Glutamatergic neuron (in vitro differentiated cells): ENCODE results near the gene ECE1. TPM values are rescaled to one million over a fixed set of nuclear protein-coding genes. Genes with fewer than 3 reads are reported as not detected.

Experiments
- DNase-seq: peaks from one replicate; pipeline ENCODE4 v3.0.0; 2022
- H3K27ac Mint-ChIP-seq: one replicate; pipeline ENCODE4 v1.8.0; 2020; ENCODE audit warnings: mild to moderate bottlenecking, mixed read lengths, inconsistent platforms; ENCODE audit not compliant: unreplicated experiment
- H3K27me3 Mint-ChIP-seq: one replicate; pipeline ENCODE4 v1.8.0; 2020; ENCODE audit warnings: mild to moderate bottlenecking, moderate library complexity, mixed read lengths, inconsistent platforms; ENCODE audit not compliant: unreplicated experiment
- H3K36me3 Mint-ChIP-seq: one replicate; pipeline ENCODE4 v1.8.0; 2020; ENCODE audit warnings: mild to moderate bottlenecking, mixed read lengths, inconsistent platforms; ENCODE audit not compliant: unreplicated experiment
- H3K4me1 Mint-ChIP-seq: one replicate; pipeline ENCODE4 v1.8.0; 2020; ENCODE audit warnings: mild to moderate bottlenecking, low read depth, mixed read lengths, inconsistent platforms; ENCODE audit not compliant: unreplicated experiment
- H3K4me3 Mint-ChIP-seq: one replicate; pipeline ENCODE4 v1.8.0; 2020; ENCODE audit warnings: mild to moderate bottlenecking, mixed read lengths, inconsistent platforms; ENCODE audit not compliant: unreplicated experiment
- H3K9me3 Mint-ChIP-seq: one replicate; pipeline ENCODE4 v1.8.0; 2020; ENCODE audit warnings: mild to moderate bottlenecking, moderate library complexity, mixed read lengths, inconsistent platforms; ENCODE audit not compliant: unreplicated experiment
- total RNA-seq: library from RNA; stranded (reverse); fragmentation: NEBNext Ultra II Directional; extraction: Animal tissue kit (Norgen Biotek cat#: 25700); gene quantifications from one replicate; pipeline ENCODE4 v1.2.1, GENCODE V29; 2021; ENCODE audit not compliant: unreplicated experiment
- TF ChIP-seq, protein P1 (sequence below): fragments of 200-600 bp; sonication (generic); IDR thresholded peaks from one replicate; pipeline ENCODE4 v1.5.0; 2021; ENCODE audit not compliant: partially characterized antibody, unreplicated experiment

Gene ECE1
- total RNA-seq, 1 donor from 2014 or later = 36.1 TPM

DNA sequence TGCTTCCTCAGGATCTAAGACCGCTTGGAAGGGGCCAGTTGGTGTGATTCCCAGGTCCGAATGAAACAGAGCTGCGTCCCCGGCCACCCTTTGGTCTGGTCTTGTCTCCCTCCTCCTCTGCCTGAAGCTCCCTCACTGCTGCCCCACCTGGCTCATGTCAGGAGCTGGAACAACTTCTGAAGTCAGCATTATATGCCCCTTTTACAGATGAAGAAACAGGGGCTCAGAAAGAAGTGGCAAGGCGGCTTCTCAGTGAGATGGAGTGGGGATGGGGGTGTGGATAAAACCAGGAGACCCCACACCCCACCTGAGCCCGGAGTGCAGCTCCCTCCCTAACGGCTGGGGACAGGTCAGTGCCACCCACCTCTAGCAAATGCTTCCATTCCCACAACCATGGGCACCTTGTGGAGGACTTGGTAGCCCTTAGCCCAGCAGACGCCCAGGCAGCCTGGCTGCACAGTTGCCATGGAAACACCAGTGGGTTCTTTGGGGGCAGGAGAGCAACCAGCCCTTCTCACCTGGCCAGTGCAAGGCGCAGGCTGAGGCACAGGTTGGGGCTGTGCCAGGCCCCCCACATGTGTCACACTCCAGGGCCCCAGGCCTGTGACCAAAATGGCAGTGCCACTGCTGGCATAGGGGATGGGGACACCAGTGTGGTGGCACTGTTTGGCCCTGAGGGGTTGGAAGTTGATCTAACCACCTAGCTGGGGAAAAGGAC lies 31.9 kb upstream of the ECE1 start:
- TF ChIP-seq, protein P1, sequence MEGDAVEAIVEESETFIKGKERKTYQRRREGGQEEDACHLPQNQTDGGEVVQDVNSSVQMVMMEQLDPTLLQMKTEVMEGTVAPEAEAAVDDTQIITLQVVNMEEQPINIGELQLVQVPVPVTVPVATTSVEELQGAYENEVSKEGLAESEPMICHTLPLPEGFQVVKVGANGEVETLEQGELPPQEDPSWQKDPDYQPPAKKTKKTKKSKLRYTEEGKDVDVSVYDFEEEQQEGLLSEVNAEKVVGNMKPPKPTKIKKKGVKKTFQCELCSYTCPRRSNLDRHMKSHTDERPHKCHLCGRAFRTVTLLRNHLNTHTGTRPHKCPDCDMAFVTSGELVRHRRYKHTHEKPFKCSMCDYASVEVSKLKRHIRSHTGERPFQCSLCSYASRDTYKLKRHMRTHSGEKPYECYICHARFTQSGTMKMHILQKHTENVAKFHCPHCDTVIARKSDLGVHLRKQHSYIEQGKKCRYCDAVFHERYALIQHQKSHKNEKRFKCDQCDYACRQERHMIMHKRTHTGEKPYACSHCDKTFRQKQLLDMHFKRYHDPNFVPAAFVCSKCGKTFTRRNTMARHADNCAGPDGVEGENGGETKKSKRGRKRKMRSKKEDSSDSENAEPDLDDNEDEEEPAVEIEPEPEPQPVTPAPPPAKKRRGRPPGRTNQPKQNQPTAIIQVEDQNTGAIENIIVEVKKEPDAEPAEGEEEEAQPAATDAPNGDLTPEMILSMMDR = no peak
- no peaks in the 10 kb centered on the region for H3K36me3 Mint-ChIP-seq
- peaks cover 42% of the 10 kb centered on the region for H3K4me1 Mint-ChIP-seq
- no peak overlapping the region for H3K27ac Mint-ChIP-seq
- H3K9me3 Mint-ChIP-seq = peaks cover 3% of the 10 kb centered on the region
- DNase-seq = no peak
- H3K4me3 Mint-ChIP-seq = no peak overlapping the region
- peaks cover 5% of the 10 kb centered on the region for H3K27me3 Mint-ChIP-seq

DNA sequence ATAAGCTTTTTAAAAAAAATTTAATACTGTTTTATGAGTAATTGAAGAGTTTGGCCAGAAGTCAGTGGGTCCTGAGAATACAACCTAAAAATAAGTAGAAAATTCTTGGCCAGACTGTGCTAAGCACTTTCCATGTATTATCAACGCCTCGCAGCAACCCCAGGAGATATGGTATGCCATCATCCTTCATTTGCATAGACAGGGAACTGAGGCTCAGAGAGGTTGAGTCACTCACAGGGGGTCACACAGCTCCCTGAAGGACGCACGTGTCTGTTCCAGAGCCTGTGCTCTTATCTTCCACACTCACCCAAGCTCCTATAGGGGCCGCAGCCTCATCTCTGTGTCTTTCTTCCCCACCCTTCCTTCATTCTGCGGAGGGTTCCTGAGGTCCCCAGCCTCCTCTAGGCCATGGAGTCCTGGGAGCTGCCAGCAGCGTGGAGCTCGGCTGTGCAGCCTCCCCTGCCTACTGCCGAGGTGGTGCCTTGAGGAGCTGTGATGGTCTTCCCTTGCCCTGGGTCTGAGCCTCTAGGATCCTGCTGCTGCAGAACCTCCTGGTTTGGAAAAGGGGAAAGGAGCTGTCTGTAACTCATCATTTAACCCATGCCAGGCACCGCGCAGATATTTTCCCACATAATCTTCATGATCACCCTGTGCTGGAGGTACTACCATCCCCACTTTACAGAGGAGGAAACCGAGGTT lies 30.3 kb upstream of the ECE1 start:
- Mint-ChIP-seq H3K36me3 (no peaks in the 10 kb centered on the region), H3K4me3 (no peak overlapping the region), H3K27me3 (peaks cover 5% of the 10 kb centered on the region), H3K27ac (no peak overlapping the region), H3K9me3 (peaks cover 3% of the 10 kb centered on the region), H3K4me1 (peaks cover 37% of the 10 kb centered on the region)
- TF ChIP-seq, protein P1 = no peak
- no peak for DNase-seq

DNA sequence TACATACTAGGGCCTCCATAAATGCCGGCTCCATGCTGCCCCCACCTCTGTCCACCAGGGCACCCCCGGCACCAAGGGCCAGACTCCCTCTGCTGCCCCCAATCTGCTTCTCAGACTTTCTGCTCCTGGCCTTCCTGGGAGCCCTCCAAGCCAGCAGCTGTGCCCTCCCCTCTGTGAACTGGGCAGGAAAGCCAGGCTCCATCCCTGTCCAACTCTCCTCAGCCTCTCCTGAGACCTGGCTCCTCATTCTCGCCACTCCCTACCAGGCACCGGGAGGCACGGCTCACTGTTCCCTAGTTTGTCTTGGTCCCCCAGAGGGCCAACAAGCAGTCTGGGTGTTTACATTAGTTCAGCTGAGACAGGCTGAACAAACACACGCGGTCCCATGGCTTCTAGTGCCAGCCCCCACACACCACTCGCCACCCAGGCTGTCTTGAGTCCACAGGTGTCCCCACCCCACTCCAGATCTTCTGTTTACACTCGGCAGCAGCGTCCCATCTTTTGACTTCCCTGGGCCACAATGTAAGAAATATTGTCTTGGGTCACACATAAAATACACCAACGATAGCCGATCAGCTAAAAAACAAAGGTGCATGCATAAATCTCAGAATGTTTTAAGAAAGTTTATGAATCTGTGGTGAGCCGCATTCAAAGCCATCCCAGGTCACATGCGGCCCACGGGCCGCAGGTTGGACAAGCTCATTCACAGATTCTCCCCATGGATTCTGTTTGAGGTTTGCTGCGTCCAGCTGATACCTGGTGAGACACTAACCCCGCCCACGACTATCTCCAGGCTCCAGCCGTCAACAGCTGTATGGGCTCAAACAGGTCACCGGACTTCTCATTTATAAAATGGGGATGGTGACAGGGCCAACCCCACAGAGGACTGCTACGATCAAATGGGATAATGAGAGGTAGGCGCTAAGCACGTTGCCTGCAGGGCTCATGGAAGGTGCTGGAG lies 29.5 kb upstream of the ECE1 start:
- no peaks in the 10 kb centered on the region for H3K9me3 Mint-ChIP-seq
- TF ChIP-seq, protein P1 = no peak
- peak overlapping the region; percentile 35 for H3K4me3 Mint-ChIP-seq
- peaks cover 31% of the 10 kb centered on the region for H3K4me1 Mint-ChIP-seq
- H3K36me3 Mint-ChIP-seq = no peaks in the 10 kb centered on the region
- H3K27ac Mint-ChIP-seq = peak overlapping the region; percentile 67
- H3K27me3 Mint-ChIP-seq = peaks cover 3% of the 10 kb centered on the region
- no peak for DNase-seq

DNA sequence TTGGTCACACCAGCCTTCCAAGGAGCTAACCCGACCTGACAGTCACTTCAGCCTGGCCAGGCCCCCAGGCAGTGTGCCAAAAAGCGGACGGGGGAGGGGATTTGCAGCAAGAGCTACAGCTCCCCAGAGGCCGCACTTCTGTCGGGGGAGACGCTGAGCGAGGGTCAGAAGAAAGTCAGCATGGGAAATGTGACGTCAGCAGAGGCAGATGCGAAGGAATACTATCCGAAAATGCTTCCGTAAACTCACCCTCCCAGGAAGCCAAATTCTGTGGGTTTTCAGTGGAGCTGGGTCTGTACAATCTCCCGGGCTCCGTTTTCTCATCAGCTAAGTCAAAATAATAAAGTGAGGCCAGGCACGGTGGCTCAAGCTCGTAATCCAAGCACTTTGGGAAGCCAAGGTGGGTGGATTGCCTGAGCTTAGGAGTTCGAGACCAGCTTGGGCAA lies 28.5 kb upstream of the ECE1 start:
- Mint-ChIP-seq H3K27me3 (peaks cover 3% of the 10 kb centered on the region), H3K27ac (peak overlapping the region; percentile 83), H3K36me3 (no peaks in the 10 kb centered on the region), H3K4me1 (peaks cover 34% of the 10 kb centered on the region), H3K4me3 (peak overlapping the region; percentile 52), H3K9me3 (no peaks in the 10 kb centered on the region)
- TF ChIP-seq, protein P1 = no peak
- DNase-seq = peak; percentile 73
